HEK293T (cell line): ENCODE data around the gene SRRT.

Experiments used
- FOXA1 ChIP-seq: fragments of 450-650 bp; IDR thresholded peaks from 2 replicates; pipeline ENCODE4 v1.6.1; 2016; ENCODE audit warnings: mild to moderate bottlenecking
- HDGF ChIP-seq: fragments of 450-650 bp; IDR thresholded peaks from 2 replicates; pipeline ENCODE4 v1.6.1; 2017; ENCODE audit warnings: antibody characterized with exemption, borderline replicate concordance
- NFRKB ChIP-seq: fragments of 450-650 bp; IDR thresholded peaks from 2 replicates; pipeline ENCODE4 v1.6.1; 2016; ENCODE audit warnings: mild to moderate bottlenecking, moderate library complexity
- PKNOX1 ChIP-seq: fragments of 450-650 bp; IDR thresholded peaks from 2 replicates; pipeline ENCODE4 v1.6.1; 2016
- TARDBP ChIP-seq: fragments of 450-650 bp; IDR thresholded peaks from 2 replicates; pipeline ENCODE4 v1.6.1; 2016
- ZNF384 ChIP-seq: fragments of 450-650 bp; IDR thresholded peaks from 2 replicates; pipeline ENCODE4 v1.6.1; 2016

- no peak for TF ChIP-seq FOXA1
- no peak for TF ChIP-seq ZNF384
- TF ChIP-seq NFRKB, result no peak
- no peak for TF ChIP-seq TARDBP
- TF ChIP-seq PKNOX1, result no peak
- no peak for TF ChIP-seq HDGF
These were observed 35.5 kb upstream of the SRRT start for GRCh38 chr7:100839361-100839760.
